OCI-LY1 (cell line): ENCODE data around the gene FOXK1.

Source experiments
- H2AFZ ChIP-seq: fragments of 200-600 bp; sonication (generic), shearing (Covaris generic); 2 replicates; pipeline ENCODE4 v1.6.0; 2014; ENCODE audit warnings: antibody characterized with exemption, mild to moderate bottlenecking, low read length
- H3F3A ChIP-seq: fragments of 200-600 bp; sonication (generic), shearing (Covaris generic); 2 replicates; pipeline ENCODE4 v1.6.0; 2014; ENCODE audit warnings: mild to moderate bottlenecking, antibody characterized with exemption, low read length, moderate library complexity; ENCODE audit not compliant: insufficient read depth
- H3K27ac ChIP-seq: fragments of 200-600 bp; sonication (generic); 2 replicates; pipeline ENCODE4 v1.5.1; 2014; ENCODE audit warnings: low read length, mixed run types, mild to moderate bottlenecking, low read depth; ENCODE audit not compliant: poor library complexity, severe bottlenecking
- H3K27me3 ChIP-seq: fragments of 200-600 bp; sonication (generic); 2 replicates; pipeline ENCODE4 v1.6.0; 2014; ENCODE audit warnings: antibody characterized with exemption, mild to moderate bottlenecking, low read length, moderate library complexity; ENCODE audit not compliant: insufficient read depth
- H3K36me3 ChIP-seq: fragments of 200-600 bp; sonication (generic); 2 replicates; pipeline ENCODE4 v1.6.1; 2014; ENCODE audit warnings: mild to moderate bottlenecking, antibody characterized with exemption, low read length, moderate library complexity, mixed read lengths; ENCODE audit not compliant: insufficient read depth
- H3K4me1 ChIP-seq: fragments of 200-600 bp; sonication (generic); 2 replicates; pipeline ENCODE4 v1.5.1; 2014; ENCODE audit warnings: mild to moderate bottlenecking, low read length, moderate library complexity; ENCODE audit not compliant: insufficient read depth, severe bottlenecking
- H3K4me2 ChIP-seq: fragments of 200-600 bp; sonication (generic), shearing (Covaris generic); 2 replicates; pipeline ENCODE4 v1.6.1; 2014; ENCODE audit warnings: low read length
- H3K4me3 ChIP-seq: fragments of 200-600 bp; sonication (generic); 2 replicates; pipeline ENCODE4 v1.5.1; 2014; ENCODE audit warnings: low read length, low read depth, mild to moderate bottlenecking, mixed read lengths; ENCODE audit not compliant: poor library complexity, severe bottlenecking
- H3K79me2 ChIP-seq: fragments of 200-600 bp; shearing (Covaris generic); 2 replicates; pipeline ENCODE4 v1.6.1; 2016; ENCODE audit warnings: mixed run types, low read length, mixed read lengths; ENCODE audit not compliant: insufficient read depth
- H3K9ac ChIP-seq: fragments of 200-600 bp; sonication (generic), shearing (Covaris generic); 2 replicates; pipeline ENCODE4 v1.6.1; 2014; ENCODE audit warnings: mild to moderate bottlenecking, low read length, mixed read lengths
- H3K9me2 ChIP-seq: fragments of 200-600 bp; sonication (generic), shearing (Covaris generic); 2 replicates; pipeline ENCODE4 v1.6.1; 2014; ENCODE audit warnings: low read depth, mild to moderate bottlenecking, low read length, mixed read lengths
- H3K9me3 ChIP-seq: fragments of 200-600 bp; shearing (Covaris generic); 2 replicates; pipeline ENCODE4 v1.6.1; 2014; ENCODE audit warnings: low read length, mixed read lengths
- H4K20me1 ChIP-seq: fragments of 200-600 bp; sonication (generic), shearing (Covaris generic); 2 replicates; pipeline ENCODE4 v1.6.0; 2016; ENCODE audit warnings: mild to moderate bottlenecking, low read length; ENCODE audit not compliant: insufficient read depth
- EZH2 ChIP-seq: fragments of 200-600 bp; sonication (generic), shearing (Covaris generic); IDR thresholded peaks from 2 replicates; pipeline ENCODE4 v1.8.0; 2017; ENCODE audit warnings: borderline replicate concordance, mixed run types, mild to moderate bottlenecking, antibody characterized with exemption, low read length, moderate library complexity, mixed read lengths
- TF ChIP-seq, protein P1 (sequence below): fragments of 200-600 bp; sonication (generic), shearing (Covaris generic); IDR thresholded peaks from 2 replicates; pipeline ENCODE4 v1.5.1; 2017; ENCODE audit warnings: mild to moderate bottlenecking, antibody characterized with exemption, low read length, moderate library complexity, mixed read lengths

Gene FOXK1

DNA sequence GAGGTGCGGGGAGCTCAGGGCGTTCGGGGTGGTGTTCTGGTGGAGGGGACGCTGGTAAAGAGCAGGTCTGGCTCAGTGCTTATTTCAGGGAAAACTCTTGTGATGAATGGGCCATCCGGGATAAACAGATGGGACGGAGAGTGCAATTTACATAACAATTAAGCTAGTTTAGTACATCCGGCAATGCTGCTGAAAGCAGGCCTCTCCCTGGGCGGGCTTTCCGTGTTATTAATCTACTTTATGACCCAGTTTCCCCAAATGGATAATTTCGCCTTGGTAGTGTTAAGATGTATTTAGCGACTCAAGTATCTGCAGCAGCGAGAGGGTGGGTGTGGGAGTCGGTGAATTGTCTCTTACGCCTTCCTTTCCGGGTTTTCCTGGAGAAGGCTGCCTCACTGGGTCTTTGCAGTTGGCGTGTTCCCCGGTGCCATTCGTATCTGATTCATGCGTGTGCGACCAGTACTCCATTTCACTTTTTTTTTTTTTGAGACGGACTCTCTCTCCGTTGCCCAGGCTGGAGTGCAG, 25.2 kb downstream of the FOXK1 start:
- H3K4me3 ChIP-seq, result no peak overlapping the region
- no peaks in the 10 kb centered on the region for H3K9me2 ChIP-seq
- no peak overlapping the region for H3K4me2 ChIP-seq
- no peak overlapping the region for H2AFZ ChIP-seq
- no peaks in the 10 kb centered on the region for H3F3A ChIP-seq
- H3K36me3 ChIP-seq, result 0 out of 2 replicates have a peak, but pooled peaks cover 5% of the 10 kb centered on the region
- H3K27me3 ChIP-seq, result no peaks in the 10 kb centered on the region
- TF ChIP-seq, protein P1, sequence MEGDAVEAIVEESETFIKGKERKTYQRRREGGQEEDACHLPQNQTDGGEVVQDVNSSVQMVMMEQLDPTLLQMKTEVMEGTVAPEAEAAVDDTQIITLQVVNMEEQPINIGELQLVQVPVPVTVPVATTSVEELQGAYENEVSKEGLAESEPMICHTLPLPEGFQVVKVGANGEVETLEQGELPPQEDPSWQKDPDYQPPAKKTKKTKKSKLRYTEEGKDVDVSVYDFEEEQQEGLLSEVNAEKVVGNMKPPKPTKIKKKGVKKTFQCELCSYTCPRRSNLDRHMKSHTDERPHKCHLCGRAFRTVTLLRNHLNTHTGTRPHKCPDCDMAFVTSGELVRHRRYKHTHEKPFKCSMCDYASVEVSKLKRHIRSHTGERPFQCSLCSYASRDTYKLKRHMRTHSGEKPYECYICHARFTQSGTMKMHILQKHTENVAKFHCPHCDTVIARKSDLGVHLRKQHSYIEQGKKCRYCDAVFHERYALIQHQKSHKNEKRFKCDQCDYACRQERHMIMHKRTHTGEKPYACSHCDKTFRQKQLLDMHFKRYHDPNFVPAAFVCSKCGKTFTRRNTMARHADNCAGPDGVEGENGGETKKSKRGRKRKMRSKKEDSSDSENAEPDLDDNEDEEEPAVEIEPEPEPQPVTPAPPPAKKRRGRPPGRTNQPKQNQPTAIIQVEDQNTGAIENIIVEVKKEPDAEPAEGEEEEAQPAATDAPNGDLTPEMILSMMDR, result no peak
- no peak overlapping the region for H3K27ac ChIP-seq
- H3K9me3 ChIP-seq, result no peaks in the 10 kb centered on the region
- H3K4me1 ChIP-seq, result peaks cover 15% of the 10 kb centered on the region
- H3K9ac ChIP-seq, result no peak overlapping the region
- H4K20me1 ChIP-seq, result no peaks in the 10 kb centered on the region
- H3K79me2 ChIP-seq, result 0 out of 2 replicates have a peak, but pooled peaks cover 8% of the 10 kb centered on the region

DNA sequence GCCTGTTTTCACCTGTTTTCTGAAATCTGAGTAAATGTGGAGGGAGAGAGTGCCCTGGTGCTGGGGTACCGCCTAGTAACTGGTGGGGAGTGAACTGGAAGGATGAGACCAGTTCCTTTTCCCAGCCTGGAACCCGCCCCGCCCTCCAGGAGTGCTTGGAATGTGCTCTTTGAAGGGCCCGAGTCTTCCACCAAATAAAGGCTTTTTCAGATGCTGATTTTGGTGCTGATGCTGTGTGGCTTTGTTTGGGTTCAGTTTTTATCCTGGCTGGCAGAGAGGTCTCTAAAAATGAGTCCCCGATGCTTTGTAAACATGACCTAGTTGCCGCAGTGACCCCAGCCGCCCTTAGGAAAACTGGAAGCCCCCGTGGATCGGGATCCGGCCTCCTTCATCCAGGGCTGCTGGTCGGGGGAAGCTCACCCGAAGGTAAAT, 25.9 kb downstream of the FOXK1 start:
- no peaks in the 10 kb centered on the region for H4K20me1 ChIP-seq
- H3K27me3 ChIP-seq, result no peaks in the 10 kb centered on the region
- H3K9me2 ChIP-seq, result no peaks in the 10 kb centered on the region
- H3K4me2 ChIP-seq, result no peak overlapping the region
- no peaks in the 10 kb centered on the region for H3K9me3 ChIP-seq
- no peaks in the 10 kb centered on the region for H3F3A ChIP-seq
- peaks cover 22% of the 10 kb centered on the region for H3K4me1 ChIP-seq
- 0 out of 2 replicates have a peak, but pooled peaks cover 5% of the 10 kb centered on the region for H3K79me2 ChIP-seq
- 0 out of 2 replicates have a peak, but pooled peaks cover 5% of the 10 kb centered on the region for H3K36me3 ChIP-seq
- no peak overlapping the region for H2AFZ ChIP-seq
- no peak overlapping the region for H3K9ac ChIP-seq
- no peak overlapping the region for H3K4me3 ChIP-seq
- no peak overlapping the region for H3K27ac ChIP-seq
- no peak for TF ChIP-seq EZH2
- TF ChIP-seq, protein P1, result no peak

DNA sequence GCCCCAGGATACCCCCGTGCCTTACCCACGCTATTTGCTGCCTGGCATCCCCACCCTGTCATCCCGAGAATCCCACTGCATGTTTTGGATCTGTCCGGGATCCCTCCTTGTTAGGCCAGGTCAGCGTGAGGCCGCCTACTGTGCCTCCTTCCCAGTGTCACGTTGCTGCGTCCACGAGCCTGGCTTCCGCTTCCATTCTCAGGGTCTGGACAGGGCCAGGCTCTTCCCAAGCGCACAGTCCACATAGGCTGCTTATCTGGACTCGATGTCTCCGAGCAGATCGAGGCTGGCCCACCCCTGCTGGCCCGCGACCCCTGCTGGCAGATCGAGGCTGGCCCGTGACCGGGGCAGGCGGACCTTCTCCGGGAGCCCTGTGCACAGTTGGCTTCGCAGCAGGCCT, 27.1 kb downstream of the FOXK1 start:
- no peaks in the 10 kb centered on the region for H4K20me1 ChIP-seq
- H3K9me3 ChIP-seq, result no peaks in the 10 kb centered on the region
- no peak overlapping the region for H2AFZ ChIP-seq
- no peak overlapping the region for H3K4me2 ChIP-seq
- TF ChIP-seq EZH2, result no peak
- TF ChIP-seq, protein P1, result no peak
- H3K4me3 ChIP-seq, result no peak overlapping the region
- no peak overlapping the region for H3K27ac ChIP-seq
- no peak overlapping the region for H3K9ac ChIP-seq
- H3F3A ChIP-seq, result no peaks in the 10 kb centered on the region
- no peaks in the 10 kb centered on the region for H3K9me2 ChIP-seq
- H3K27me3 ChIP-seq, result no peaks in the 10 kb centered on the region
- H3K4me1 ChIP-seq, result peaks cover 30% of the 10 kb centered on the region
- H3K79me2 ChIP-seq, result peaks cover 7% of the 10 kb centered on the region
- H3K36me3 ChIP-seq, result 0 out of 2 replicates have a peak, but pooled peaks cover 5% of the 10 kb centered on the region
